ENCODE data around the gene HEATR9.

Gene HEATR9

DNA sequence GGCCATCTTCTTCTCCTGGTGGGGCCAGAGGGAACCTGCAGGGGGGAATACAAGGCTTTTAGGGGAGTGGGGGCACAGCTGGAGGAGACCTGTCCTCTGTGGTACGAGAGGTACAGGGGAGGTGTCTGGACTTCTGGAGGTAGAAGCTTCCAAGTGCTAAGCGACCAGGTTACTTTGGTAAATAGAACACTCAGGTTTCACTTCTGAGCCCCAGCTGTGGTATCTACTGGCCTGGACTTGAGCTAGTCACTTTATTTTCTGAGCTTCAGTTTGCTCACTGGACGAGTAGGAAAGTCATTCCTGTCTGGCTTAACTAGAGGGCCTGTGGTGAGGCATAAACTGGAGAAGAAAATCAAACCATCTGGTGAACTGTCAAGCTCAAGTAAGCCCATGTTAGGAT is at the start of gene HEATR9:
Gene HEATR9, minus strand, starts transcription at position 155 of the 400 bp plus-strand sequence. Its CDS starts 149 bp downstream, at position 6.
- H3K4me3 Mint-ChIP-seq = no peak within 1 kb of the TSS
- peaks cover 43% of the 10 kb centered on the region for H3K36me3 Mint-ChIP-seq (ENCODE audit: insufficient read depth)
- H3K27me3 Mint-ChIP-seq = no peaks in the 10 kb centered on the region
- H3K9me3 Mint-ChIP-seq = no peaks in the 10 kb centered on the region
- DNase-seq (ENCODE audit: low spot score in 2 of 2) = no peak
- H3K27ac Mint-ChIP-seq (ENCODE audit: low read depth) = peak within 1 kb of the TSS; percentile 9
- peaks cover 51% of the 10 kb centered on the region for H3K4me1 Mint-ChIP-seq
- ATAC-seq (replicated peaks; ENCODE audit: extremely low read depth, poor library complexity, severe bottlenecking) = no peak

DNA sequence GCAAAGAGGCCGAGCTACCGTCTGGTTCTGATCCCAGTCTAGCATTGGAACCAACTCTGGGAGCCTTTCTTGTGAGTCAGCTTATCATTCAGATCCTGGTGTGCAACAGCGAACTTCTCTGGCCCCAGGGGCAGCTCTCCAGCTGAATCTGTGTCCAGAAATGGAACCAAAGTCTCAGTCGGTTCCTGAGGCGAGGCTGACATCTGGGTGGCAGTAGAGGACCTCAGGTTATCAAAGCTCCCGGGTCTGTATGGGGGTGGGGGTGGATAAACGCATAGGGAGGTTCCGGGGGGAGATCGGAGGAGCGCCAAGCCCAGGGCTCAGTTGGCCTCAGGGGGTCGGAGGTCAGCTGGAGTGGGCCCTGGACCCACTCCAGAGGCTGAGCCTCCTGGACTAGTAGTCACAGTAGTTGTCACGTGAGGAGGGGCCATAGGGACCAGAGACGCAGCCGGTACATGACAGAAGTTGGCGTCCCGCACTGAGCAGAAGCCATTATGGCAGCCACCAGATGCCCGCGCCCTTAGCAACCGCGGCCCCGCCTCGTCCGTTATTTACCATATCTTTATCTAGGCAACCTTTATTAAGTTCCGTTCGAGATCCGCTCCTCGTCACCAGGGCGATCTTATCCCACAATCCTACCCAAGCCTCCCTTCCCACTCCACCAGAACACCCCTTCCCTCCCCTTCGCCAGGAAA is 49.0 kb upstream of the HEATR9 start:
- Mint-ChIP-seq H3K27ac (ENCODE audit: low read depth) (no peak overlapping the region), H3K9me3 (no peaks in the 10 kb centered on the region), H3K4me3 (no peak overlapping the region), H3K4me1 (peaks cover 42% of the 10 kb centered on the region), H3K27me3 (no peaks in the 10 kb centered on the region), H3K36me3 (ENCODE audit: insufficient read depth) (peaks cover 3% of the 10 kb centered on the region)
- DNase-seq (ENCODE audit: low spot score in 2 of 2) = no peak
- no peak for ATAC-seq (replicated peaks; ENCODE audit: extremely low read depth, poor library complexity, severe bottlenecking)

GRCh38 chr17:35915153-35915964 is 46.7 kb upstream of the HEATR9 start:
- ATAC-seq (replicated peaks; ENCODE audit: extremely low read depth, poor library complexity, severe bottlenecking) (no peak), DNase-seq (ENCODE audit: low spot score in 2 of 2) (no peak)
- no peaks in the 10 kb centered on the region for H3K36me3 Mint-ChIP-seq (ENCODE audit: insufficient read depth)
- H3K4me1 Mint-ChIP-seq = peaks cover 48% of the 10 kb centered on the region
- H3K27me3 Mint-ChIP-seq = no peaks in the 10 kb centered on the region
- H3K4me3 Mint-ChIP-seq = no peak overlapping the region
- H3K27ac Mint-ChIP-seq (ENCODE audit: low read depth) = no peak overlapping the region
- no peaks in the 10 kb centered on the region for H3K9me3 Mint-ChIP-seq

- Mint-ChIP-seq H3K9me3 (no peaks in the 10 kb centered on the region), H3K27me3 (no peaks in the 10 kb centered on the region), H3K27ac (ENCODE audit: low read depth) (no peak overlapping the region), H3K36me3 (ENCODE audit: insufficient read depth) (no peaks in the 10 kb centered on the region), H3K4me1 (peaks cover 52% of the 10 kb centered on the region), H3K4me3 (no peak overlapping the region)
- DNase-seq (ENCODE audit: low spot score in 2 of 2) (no peak), ATAC-seq (replicated peaks; ENCODE audit: extremely low read depth, poor library complexity, severe bottlenecking) (no peak)
Measured at GRCh38 chr17:35914354-35914753, 45.7 kb upstream of the HEATR9 start.

GRCh38 chr17:35913609-35914008 is 44.9 kb upstream of the HEATR9 start:
- DNase-seq (ENCODE audit: low spot score in 2 of 2) = no peak
- Mint-ChIP-seq H3K4me3 (peak overlapping the region; percentile 25), H3K36me3 (ENCODE audit: insufficient read depth) (no peaks in the 10 kb centered on the region), H3K27me3 (no peaks in the 10 kb centered on the region), H3K9me3 (no peaks in the 10 kb centered on the region), H3K27ac (ENCODE audit: low read depth) (no peak overlapping the region), H3K4me1 (peaks cover 57% of the 10 kb centered on the region)
- peak; percentile 36 for ATAC-seq (replicated peaks; ENCODE audit: extremely low read depth, poor library complexity, severe bottlenecking)

GRCh38 chr17:35912942-35913341 is 44.3 kb upstream of the HEATR9 start:
- ATAC-seq (replicated peaks; ENCODE audit: extremely low read depth, poor library complexity, severe bottlenecking) = no peak
- Mint-ChIP-seq H3K4me1 (peaks cover 57% of the 10 kb centered on the region), H3K9me3 (no peaks in the 10 kb centered on the region)

GRCh38 chr17:35912339-35912912 is 43.7 kb upstream of the HEATR9 start:
- no peak for ATAC-seq (replicated peaks; ENCODE audit: extremely low read depth, poor library complexity, severe bottlenecking)

More at GRCh38 chr17:35912942-35913341, 44.3 kb upstream of the HEATR9 start:
- H3K36me3 Mint-ChIP-seq (ENCODE audit: insufficient read depth) = no peaks in the 10 kb centered on the region
- H3K27me3 Mint-ChIP-seq = no peaks in the 10 kb centered on the region
- no peak for DNase-seq (ENCODE audit: low spot score in 2 of 2)
- H3K27ac Mint-ChIP-seq (ENCODE audit: low read depth) = no peak overlapping the region
- H3K4me3 Mint-ChIP-seq = peak overlapping the region; percentile 25

GRCh38 chr17:35909408-35909807 is 40.7 kb upstream of the HEATR9 start:
- H3K36me3 Mint-ChIP-seq (ENCODE audit: insufficient read depth) = no peaks in the 10 kb centered on the region
- H3K4me3 Mint-ChIP-seq = no peak overlapping the region
- no peak for ATAC-seq (replicated peaks; ENCODE audit: extremely low read depth, poor library complexity, severe bottlenecking)
- H3K27me3 Mint-ChIP-seq = no peaks in the 10 kb centered on the region
- H3K27ac Mint-ChIP-seq (ENCODE audit: low read depth) = no peak overlapping the region
- H3K4me1 Mint-ChIP-seq = peaks cover 49% of the 10 kb centered on the region
- H3K9me3 Mint-ChIP-seq = no peaks in the 10 kb centered on the region
- no peak for DNase-seq (ENCODE audit: low spot score in 2 of 2)

More at GRCh38 chr17:35912339-35912912, 43.7 kb upstream of the HEATR9 start:
- Mint-ChIP-seq H3K27me3 (no peaks in the 10 kb centered on the region), H3K9me3 (no peaks in the 10 kb centered on the region), H3K4me3 (no peak overlapping the region), H3K4me1 (peaks cover 62% of the 10 kb centered on the region), H3K27ac (ENCODE audit: low read depth) (peak overlapping the region; percentile 19), H3K36me3 (ENCODE audit: insufficient read depth) (no peaks in the 10 kb centered on the region)
- no peak for DNase-seq (ENCODE audit: low spot score in 2 of 2)

GRCh38 chr17:35907691-35908090 is 39.0 kb upstream of the HEATR9 start:
- Mint-ChIP-seq H3K27ac (ENCODE audit: low read depth) (no peak overlapping the region), H3K9me3 (no peaks in the 10 kb centered on the region), H3K4me3 (no peak overlapping the region), H3K4me1 (peaks cover 38% of the 10 kb centered on the region), H3K36me3 (ENCODE audit: insufficient read depth) (no peaks in the 10 kb centered on the region), H3K27me3 (no peaks in the 10 kb centered on the region)
- ATAC-seq (replicated peaks; ENCODE audit: extremely low read depth, poor library complexity, severe bottlenecking) (no peak), DNase-seq (ENCODE audit: low spot score in 2 of 2) (no peak)

GRCh38 chr17:35906926-35907637 is 38.4 kb upstream of the HEATR9 start:
- no peak for ATAC-seq (replicated peaks; ENCODE audit: extremely low read depth, poor library complexity, severe bottlenecking)
- Mint-ChIP-seq H3K9me3 (no peaks in the 10 kb centered on the region), H3K4me1 (peaks cover 37% of the 10 kb centered on the region), H3K27ac (ENCODE audit: low read depth) (no peak overlapping the region), H3K27me3 (no peaks in the 10 kb centered on the region), H3K36me3 (ENCODE audit: insufficient read depth) (no peaks in the 10 kb centered on the region), H3K4me3 (no peak overlapping the region)
- no peak for DNase-seq (ENCODE audit: low spot score in 2 of 2)

DNA sequence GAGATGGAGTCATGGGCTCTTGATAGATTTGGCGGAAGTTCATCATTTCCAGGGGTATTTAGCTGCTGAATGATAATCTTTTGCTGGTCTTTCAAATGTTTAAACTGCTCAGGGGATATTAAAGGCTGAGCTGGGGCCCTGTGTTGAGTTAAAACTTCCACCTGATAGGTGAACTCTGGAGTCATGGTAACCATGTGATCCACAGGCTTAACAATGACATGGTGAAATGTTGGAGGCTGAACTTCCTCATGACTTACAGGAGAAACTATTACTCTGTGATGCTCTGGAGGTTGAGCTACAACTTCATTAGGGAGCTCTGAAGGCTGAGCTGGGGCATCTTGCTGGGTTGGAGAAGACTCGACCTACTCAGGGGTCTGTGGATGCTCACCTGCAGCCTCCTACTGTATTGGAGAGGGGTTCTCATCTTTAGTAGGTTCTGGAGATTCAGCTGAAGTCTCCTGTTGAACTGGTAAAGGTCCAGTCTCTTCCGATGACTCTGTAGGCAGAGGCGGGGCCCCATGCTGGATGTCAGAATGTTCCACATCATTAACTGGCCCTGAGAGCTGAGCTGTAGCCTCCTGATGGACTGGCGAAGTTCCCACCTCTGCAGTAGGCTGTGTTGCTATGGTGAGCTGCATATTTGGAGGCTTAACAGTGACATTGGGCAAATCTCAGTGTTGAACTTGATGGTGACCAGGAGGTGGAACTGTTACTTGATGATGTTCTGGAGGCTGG is 37.7 kb upstream of the HEATR9 start:
- DNase-seq (ENCODE audit: low spot score in 2 of 2) (no peak), ATAC-seq (replicated peaks; ENCODE audit: extremely low read depth, poor library complexity, severe bottlenecking) (no peak)
- Mint-ChIP-seq H3K27me3 (no peaks in the 10 kb centered on the region), H3K9me3 (no peaks in the 10 kb centered on the region), H3K27ac (ENCODE audit: low read depth) (no peak overlapping the region), H3K4me3 (no peak overlapping the region), H3K4me1 (peaks cover 36% of the 10 kb centered on the region), H3K36me3 (ENCODE audit: insufficient read depth) (no peaks in the 10 kb centered on the region)

- no peak for DNase-seq (ENCODE audit: low spot score in 2 of 2)
- Mint-ChIP-seq H3K4me1 (peaks cover 50% of the 10 kb centered on the region), H3K4me3 (no peak overlapping the region)
Measured at GRCh38 chr17:35903451-35903850, 34.8 kb upstream of the HEATR9 start.

More at GRCh38 chr17:35903451-35903850, 34.8 kb upstream of the HEATR9 start:
- Mint-ChIP-seq H3K9me3 (no peaks in the 10 kb centered on the region), H3K27me3 (no peaks in the 10 kb centered on the region), H3K27ac (ENCODE audit: low read depth) (no peak overlapping the region), H3K36me3 (ENCODE audit: insufficient read depth) (peaks cover 7% of the 10 kb centered on the region)
- no peak for ATAC-seq (replicated peaks; ENCODE audit: extremely low read depth, poor library complexity, severe bottlenecking)

Measured in central memory CD8-positive, alpha-beta T cell (primary cell).